Fibroblast of peridontal ligament (primary cell): Measurements from ENCODE around the gene HSFY2.
"Not testable (repeated sequence)": the region's sequence is repeated elsewhere in the genome, so short reads cannot be mapped to it uniquely, and the experiment has no call there.

ENCODE experiments used
- DNase-seq: peaks from one replicate; pipeline ENCODE4 v3.0.0-alpha.2; 2010; ENCODE audit errors: extremely low read depth

The HSFY2 gene, protein sequence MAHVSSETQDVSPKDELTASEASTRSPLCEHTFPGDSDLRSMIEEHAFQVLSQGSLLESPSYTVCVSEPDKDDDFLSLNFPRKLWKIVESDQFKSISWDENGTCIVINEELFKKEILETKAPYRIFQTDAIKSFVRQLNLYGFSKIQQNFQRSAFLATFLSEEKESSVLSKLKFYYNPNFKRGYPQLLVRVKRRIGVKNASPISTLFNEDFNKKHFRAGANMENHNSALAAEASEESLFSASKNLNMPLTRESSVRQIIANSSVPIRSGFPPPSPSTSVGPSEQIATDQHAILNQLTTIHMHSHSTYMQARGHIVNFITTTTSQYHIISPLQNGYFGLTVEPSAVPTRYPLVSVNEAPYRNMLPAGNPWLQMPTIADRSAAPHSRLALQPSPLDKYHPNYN

DNA sequence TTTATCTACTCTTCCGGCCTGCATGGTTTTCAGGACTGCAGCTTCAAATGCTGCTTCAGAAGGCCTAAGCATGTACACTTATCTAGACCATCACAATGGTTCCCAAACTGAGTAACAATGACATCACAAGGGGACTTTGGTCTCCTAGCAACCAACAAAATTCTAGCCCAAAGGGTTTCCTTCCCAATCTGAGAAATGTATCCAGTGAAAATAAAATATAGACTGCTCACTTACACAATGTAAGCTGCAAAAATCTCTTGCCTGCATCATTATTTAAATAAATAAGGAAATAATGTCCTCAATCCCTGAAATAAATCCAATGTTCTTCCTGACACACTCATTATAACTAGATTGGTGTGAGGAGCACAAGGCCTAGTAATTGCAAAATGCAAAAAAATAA, at the start of gene HSFY2:
TSS of gene HSFY2 (minus strand) at position 101 of the 400 bp plus-strand sequence. CDS start 117 bp downstream, outside the sequence.
- not testable (repeated sequence) for DNase-seq

DNA sequence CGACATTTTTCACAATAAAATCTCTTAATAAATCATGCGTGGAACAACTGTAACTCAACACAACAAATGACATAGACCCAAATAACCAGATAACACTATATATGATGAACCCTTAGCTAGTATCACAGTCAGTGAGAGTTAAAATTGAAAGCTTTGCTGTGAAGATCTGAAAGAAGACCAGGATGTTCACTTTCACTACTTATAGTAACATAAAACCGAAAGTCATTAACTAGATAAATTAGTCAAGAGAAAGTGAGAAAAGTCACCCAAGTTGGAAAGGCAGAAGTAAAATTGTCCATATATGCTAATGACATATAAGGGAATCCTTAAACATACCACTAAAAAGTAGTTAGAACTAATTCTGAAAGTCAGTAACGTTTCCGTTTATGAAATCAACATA, 42.2 kb upstream of the HSFY2 start:
- DNase-seq, result not testable (repeated sequence)

DNA sequence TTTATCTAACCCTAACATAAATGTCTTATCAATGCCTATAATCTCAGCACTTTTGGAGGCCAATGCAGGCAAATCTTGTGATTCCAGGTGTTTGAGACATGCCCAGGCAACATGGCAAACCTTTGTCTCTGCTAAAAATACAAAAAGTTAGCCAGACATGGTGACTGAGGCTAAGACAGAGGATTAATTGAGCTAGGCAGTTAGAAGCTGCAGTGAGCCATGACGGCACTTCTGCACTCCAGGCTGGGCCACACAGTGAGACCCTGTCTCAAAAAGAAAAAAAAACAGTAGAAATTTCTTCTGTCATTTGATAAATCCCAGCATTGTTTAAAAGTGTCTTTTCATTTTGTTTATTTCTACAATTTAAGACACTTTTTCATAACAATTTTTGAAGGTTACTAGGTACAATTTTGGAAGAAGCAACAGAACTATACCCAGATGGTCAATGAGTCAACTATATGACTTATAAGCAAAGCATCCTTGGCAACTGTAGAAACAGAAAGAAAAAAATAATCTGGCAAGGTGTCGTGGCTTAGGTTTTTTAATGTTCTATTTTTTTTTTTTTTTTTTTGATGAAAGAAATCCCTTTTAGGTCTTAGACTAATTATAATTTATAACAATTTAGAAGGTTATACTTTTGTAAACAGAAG, 15.3 kb upstream of the HSFY2 start:
- not testable (repeated sequence) for DNase-seq

DNA sequence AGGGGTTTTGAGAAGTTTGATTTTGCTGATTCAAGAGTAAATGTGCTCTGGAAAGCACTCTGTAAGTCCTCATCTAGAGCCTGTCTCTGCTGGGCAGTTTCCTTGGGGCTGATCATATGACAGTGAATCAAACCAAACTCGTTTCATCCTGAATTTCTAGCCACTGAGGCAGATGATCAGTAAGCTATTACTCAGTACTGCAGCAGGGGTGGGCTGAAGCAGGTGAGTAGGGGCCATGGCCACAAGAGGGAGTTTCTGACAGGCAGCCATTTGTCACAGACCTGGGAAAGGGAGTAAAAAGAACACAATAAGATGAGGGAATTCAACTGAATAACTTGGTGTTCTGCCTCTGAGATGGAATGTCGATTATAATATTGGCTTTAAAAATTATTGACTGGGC, 19.5 kb downstream of the HSFY2 start:
- DNase-seq, result not testable (repeated sequence)

DNA sequence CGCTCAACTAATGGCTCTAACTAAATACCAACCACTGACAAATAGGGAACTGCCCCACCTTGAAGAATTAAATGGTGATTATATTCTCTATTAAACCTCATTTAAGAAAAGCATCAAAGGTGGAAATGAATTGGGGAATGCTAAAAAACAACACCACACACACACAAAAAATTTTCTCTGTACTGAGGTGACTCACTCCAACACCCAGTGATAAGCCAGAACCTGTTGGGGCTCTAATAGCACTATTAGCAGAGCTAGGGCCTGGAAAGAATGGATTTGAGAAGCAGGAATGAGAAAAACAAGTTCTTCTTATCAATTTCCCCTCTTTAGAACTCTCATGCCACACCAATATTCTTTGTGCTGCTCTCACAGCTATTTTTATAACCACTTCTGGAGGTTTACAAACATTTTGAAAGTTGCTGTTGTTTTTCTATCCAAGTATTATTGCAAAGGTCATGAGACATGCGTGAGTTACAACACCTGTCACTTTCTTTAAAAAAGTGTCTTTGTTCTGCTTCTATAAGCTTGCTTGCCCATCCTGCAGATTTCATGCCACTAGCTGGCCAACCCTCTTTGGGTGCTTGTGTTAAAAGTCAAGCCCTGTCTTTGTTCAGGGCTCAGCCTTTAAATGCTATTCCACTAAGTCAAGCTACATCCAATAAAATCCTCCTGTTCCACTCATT, 20.3 kb downstream of the HSFY2 start:
- not testable (repeated sequence) for DNase-seq

DNA sequence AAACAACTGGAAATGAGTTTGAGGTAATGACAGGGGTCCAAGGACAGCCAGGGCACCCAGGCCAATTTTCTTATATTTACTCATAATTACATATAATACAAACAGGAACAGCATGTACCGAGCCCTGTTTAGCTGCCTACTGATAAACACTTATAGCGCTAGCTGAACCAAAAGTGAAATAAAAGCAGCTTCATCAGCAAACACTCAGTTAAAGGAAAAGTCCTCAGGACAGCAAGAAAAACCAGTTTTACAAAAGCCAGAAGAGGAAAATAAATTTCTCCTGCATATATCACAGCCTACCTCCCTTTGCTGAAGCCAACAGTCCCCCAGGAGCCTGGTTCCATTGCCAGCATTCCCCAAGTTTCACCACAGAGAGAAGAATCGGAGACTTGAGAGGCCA, 49.8 kb downstream of the HSFY2 start:
- DNase-seq, result not testable (repeated sequence)
